GM12878 (cell line): ENCODE results near the gene TBKBP1. TPM values are rescaled to one million over a fixed set of nuclear protein-coding genes. Genes with fewer than 3 reads are reported as not detected.

Experiments
- ATAC-seq: fragments of 200-7000 bp; cut with Tn5 transposase; 3 replicates; pipeline ENCODE4 v1.9.1; 2020; ENCODE audit warnings: mild to moderate bottlenecking, moderate library complexity
- BruUV-seq: library from RNA; stranded (reverse); fragments of 400-500 nt; replicated peaks from 2 replicates; lab custom pipeline; 2021; lab: Mats Ljungman, UMichigan
- CTCF ChIA-PET: fragments of 300-600 bp; sonication (Branson Sonifier 250); formaldehyde crosslinking; extraction: SDS; loops from one replicate; lab custom pipeline; 2021; ENCODE audit warnings: inconsistent platforms; lab: Yijun Ruan, JAX
- POLR2A ChIA-PET: fragments of 350-600 bp; formaldehyde crosslinking; extraction: SDS; loops from one replicate; lab custom pipeline; 2021; ENCODE audit warnings: inconsistent platforms; lab: Charles Lee
- RAD21 ChIA-PET: fragments of 300-600 bp; sonication (Branson Sonifier 250); formaldehyde crosslinking; loops from one replicate; lab custom pipeline; 2023; ENCODE audit warnings: antibody characterized with exemption; ENCODE audit not compliant: unreplicated experiment; lab: Charles Lee
- SMC1A ChIA-PET: fragments of 300-600 bp; sonication (Branson Sonifier 250); formaldehyde crosslinking; loops from one replicate; lab custom pipeline; 2023; ENCODE audit not compliant: unreplicated experiment, uncharacterized antibody; lab: Charles Lee
- DNase-seq: peaks from one replicate; pipeline ENCODE4 v3.0.0-alpha.2; 2011; ENCODE audit warnings: low read depth, low spot score
- FAIRE-seq: peaks from 3 replicates; lab custom pipeline; 2011; peaks lifted over from hg19 to GRCh38; lab: Jason Lieb, UNC
- H2AFZ ChIP-seq: 2 replicates; pipeline ENCODE4 v1.6.0; 2011; ENCODE audit warnings: low read depth, low read length, control low read depth; ENCODE audit not compliant: control insufficient read depth
- H3K27ac ChIP-seq: 2 replicates; pipeline ENCODE4 v1.5.1; 2011; ENCODE audit warnings: control low read depth; ENCODE audit not compliant: control insufficient read depth, insufficient read depth
- H3K27me3 ChIP-seq, 2 experiments: replicated peaks in 1 of 2; 2 replicates each; pipeline versions ENCODE4 v1.6.0 to v1.6.1; 2011; ENCODE audit warnings: low read length in 1 of 2; ENCODE audit not compliant: control insufficient read depth in 2 of 2, insufficient read depth in 2 of 2
- H3K36me3 ChIP-seq, 2 experiments: 2 replicates each; pipeline ENCODE4 v1.5.1; 2011; ENCODE audit warnings: low read length in 1 of 2; ENCODE audit not compliant: control insufficient read depth in 2 of 2, insufficient read depth in 2 of 2
- H3K4me1 ChIP-seq: 2 replicates; pipeline ENCODE4 v1.6.1; 2011; ENCODE audit warnings: mild to moderate bottlenecking, low read length, moderate library complexity, mixed read lengths; ENCODE audit not compliant: control insufficient read depth, insufficient read depth
- H3K4me2 ChIP-seq: 2 replicates; pipeline ENCODE4 v1.6.0; 2011; ENCODE audit warnings: control low read depth; ENCODE audit not compliant: control insufficient read depth, insufficient read depth
- H3K4me3 ChIP-seq: fragments of 200-600 bp; sonication (generic); 2 replicates; pipeline ENCODE4 v1.5.1; 2016
- H3K79me2 ChIP-seq: 2 replicates; pipeline ENCODE4 v1.6.0; 2011; ENCODE audit warnings: low read length; ENCODE audit not compliant: control insufficient read depth, insufficient read depth
- H3K9ac ChIP-seq: 2 replicates; pipeline ENCODE4 v1.8.0; 2011; ENCODE audit warnings: low read length, control low read depth, mixed read lengths; ENCODE audit not compliant: control insufficient read depth, insufficient read depth
- H3K9me3 ChIP-seq: replicated peaks from 3 replicates; pipeline ENCODE4 v1.5.1; 2011; ENCODE audit warnings: mild to moderate bottlenecking, low read length; ENCODE audit not compliant: control insufficient read depth, insufficient read depth
- H4K20me1 ChIP-seq: 2 replicates; pipeline ENCODE4 v1.6.0; 2011; ENCODE audit not compliant: control insufficient read depth, insufficient read depth
- BACH1 ChIP-seq: fragments of 450-650 bp; IDR thresholded peaks from 2 replicates; pipeline ENCODE4 v1.6.1; 2017; ENCODE audit warnings: mild to moderate bottlenecking, borderline replicate concordance
- CBX3 ChIP-seq: fragments of 200-600 bp; sonication (generic); IDR thresholded peaks from 2 replicates; pipeline ENCODE4 v1.6.1; 2016; ENCODE audit warnings: low read depth, borderline replicate concordance
- HDGF ChIP-seq: fragments of 450-650 bp; IDR thresholded peaks from 2 replicates; pipeline ENCODE4 v1.6.1; 2016; ENCODE audit warnings: antibody characterized with exemption
- NBN ChIP-seq: fragments of 450-650 bp; IDR thresholded peaks from 2 replicates; pipeline ENCODE4 v1.6.1; 2016
- WGBS: methylation state at CpG from one replicate; pipeline ENCODE4 v1.1.6; 2016; ENCODE audit warnings: low lambda C conversion rate; ENCODE audit not compliant: insufficient replicate concordance, insufficient coverage; ENCODE audit errors: missing lambda C conversion rate; 5-methylcytosine and 5-hydroxymethylcytosine counted together
- in situ Hi-C: fragments of 300-500 bp; cut with MboI; formaldehyde crosslinking; loops from 9 replicates; pipeline ENCODE4 v1.14.3; 2018; ENCODE audit warnings: mixed read lengths
- intact Hi-C: fragments of 100-400 bp; cut with micrococcal nuclease; formaldehyde crosslinking; loops from one replicate; pipeline ENCODE4 v1.14.2; 2022; ENCODE audit not compliant: unreplicated experiment
- polyA plus RNA-seq, 11 experiments: library from polyadenylated mRNA; depleted of rRNA in 4 of 11; unstranded in 6 of 11; stranded (reverse) in 5 of 11; fragments of >200 nt; fragmentation: Nextera tagmentation in 4 of 11; fragmentation: Illumina TruSeq in 1 of 11; extraction: Ambion mirVana in 4 of 11; extraction: Trizol in 1 of 11; gene quantifications; 1 replicate in 1 of 11; 2 replicates in 10 of 11; pipeline versions ENCODE4 v1.2.1 to v1.2.3, GENCODE V29; 2011 to 2016; ENCODE audit warnings: inconsistent platforms in 2 of 11, missing spikeins in 2 of 11, low read depth in 1 of 11
- total RNA-seq, 4 experiments: library from RNA; depleted of rRNA in 3 of 4; stranded (reverse); fragments of >200 nt in 3 of 4; fragmentation: Illumina TruSeq in 1 of 4; extraction: Trizol in 1 of 4; gene quantifications; 2 replicates each; pipeline versions ENCODE4 v1.2.1 to v1.2.3, GENCODE V29; 2013 to 2021

Gene TBKBP1
- total and polyA plus RNA-seq, 10 of the 15 experiments (the other 5 are each of a cell fraction or from before 2014, with no cell fraction given), result 0.11 to 2.7 (median 0.74) TPM; not detected in 3

DNA sequence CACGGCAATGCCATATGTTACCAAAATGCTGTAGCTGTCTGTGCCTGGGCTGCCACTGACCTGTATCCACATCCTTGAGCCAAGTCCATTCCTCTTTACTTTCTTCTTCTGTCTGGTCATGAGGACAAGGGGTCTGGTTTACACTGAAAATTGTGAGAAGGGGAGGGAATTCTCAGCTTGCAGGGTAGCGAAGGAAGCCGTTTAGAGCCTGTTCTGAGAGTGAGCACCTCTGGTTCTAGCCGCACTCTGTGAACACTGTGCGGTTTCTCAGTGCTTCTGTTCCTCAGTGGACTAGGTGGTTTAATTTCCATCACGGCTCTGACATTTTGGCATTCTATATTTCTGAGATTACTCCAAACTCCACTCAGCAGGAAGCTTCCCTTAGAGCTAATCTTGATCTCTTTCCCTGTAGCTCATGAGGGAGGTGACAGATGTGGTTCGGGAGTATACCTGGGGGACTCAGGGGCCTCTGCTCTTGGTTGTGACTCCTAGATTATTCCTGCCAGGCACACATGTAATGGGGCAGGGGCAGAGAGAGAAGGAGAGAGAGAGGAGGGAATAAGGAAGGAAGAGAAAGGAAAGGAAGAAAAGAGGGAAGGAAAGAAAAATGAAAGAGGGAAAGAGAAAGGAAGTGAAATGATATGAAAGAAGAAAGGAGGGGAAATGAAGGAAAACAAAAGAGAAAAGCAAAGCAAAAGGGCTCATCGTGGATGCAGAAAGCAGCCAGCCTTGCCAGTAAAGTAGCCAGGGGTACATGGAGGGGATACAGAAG lies 24.9 kb downstream of the TBKBP1 start:
- Histone ChIP-seq H3K27ac (no peak overlapping the region), H4K20me1 (no peaks in the 10 kb centered on the region; the same call in 1 of the 2 replicates), H2AFZ (no peak overlapping the region), H3K9me3 (no peaks in the 10 kb centered on the region), H3K4me2 (peak overlapping the region; percentile 54), H3K79me2 (no peaks in the 10 kb centered on the region), H3K36me3 (no peaks in the 10 kb centered on the region), H3K9ac (no peak overlapping the region), H3K4me3 (no peak overlapping the region), H3K4me1 (peaks cover 84% of the 10 kb centered on the region), H3K27me3 (peaks cover 0 to 5% of the 10 kb centered on the region in 2 experiments; a peak in 3 of 4 replicates)
- ChIA-PET CTCF (interaction anchor here (0.6 to 9.0 kb wide), 15 partner anchors 8 to 298 kb away, joined by 3 to 229 read pairs (median 4); partner anchors contain the start of gene TBX21), RAD21 (interaction anchor here (0.7 to 8.3 kb wide), 11 partner anchors 11 to 300 kb away, joined by 3 to 142 read pairs (median 4); partner anchors contain the start of genes TBKBP1 and TBX21), SMC1A (interaction anchor here (1.0 to 5.9 kb wide), 9 partner anchors 9 to 70 kb away, joined by 3 to 56 read pairs (median 6); partner anchors contain the start of genes TBKBP1 and TBX21), POLR2A (interaction anchor here (0.6 to 7.3 kb wide), 5 partner anchors 13 to 113 kb away, joined by 3 to 76 read pairs (median 4); partner anchors contain the start of genes LRRC46, MRPL10 and TBX21)
- 46% methylated on average over 8 of the region's 8 CpGs for WGBS
- no peak; the same call in 2 of the 3 replicates for ATAC-seq
- no peak for DNase-seq
- in situ Hi-C loops (no loop called here), intact Hi-C loops (loop anchor here (2.0 kb wide), 1 partner anchor 20 kb away; no protein-coding TSS in a partner anchor)
- BruUV-seq, result no TSS peak
- FAIRE-seq, result no peak
- TF ChIP-seq CBX3, result no peak
- no peak for TF ChIP-seq BACH1
- 0 out of 2 replicates have a peak, but pooled peaks have one; percentile 29 for TF ChIP-seq NBN
- 0 out of 2 replicates have a peak, but pooled peaks have one; percentile 34 for TF ChIP-seq HDGF
